COLO668 (cell line): ENCODE measurements around the gene ISYNA1.

Source experiments
- DNase-seq: peaks from one replicate; lab custom pipeline; 2025; ENCODE audit not compliant: unreplicated experiment; lab: John Stamatoyannopoulos, UW

The ISYNA1 gene

DNA sequence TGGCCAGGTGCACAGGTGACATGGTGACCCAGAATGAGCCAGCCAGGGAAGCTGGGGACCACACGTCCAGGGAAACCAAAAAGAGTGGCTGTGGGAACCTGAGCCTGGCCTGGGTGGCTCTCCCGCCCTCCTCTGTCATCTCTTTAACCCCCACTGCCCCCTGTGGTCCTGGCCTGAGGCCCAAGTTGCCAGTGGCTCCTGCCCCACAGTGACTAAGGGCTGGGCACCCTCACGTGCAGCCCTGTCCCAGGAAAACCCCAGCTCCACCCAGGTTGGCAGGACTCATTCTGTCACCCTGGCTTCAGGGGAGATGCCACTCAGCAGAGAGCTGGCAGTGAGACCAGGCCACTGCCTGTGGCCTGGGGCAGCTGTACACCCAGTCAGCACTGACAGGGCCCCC lies 30.6 kb upstream of the ISYNA1 start:
- no peak for DNase-seq

DNA sequence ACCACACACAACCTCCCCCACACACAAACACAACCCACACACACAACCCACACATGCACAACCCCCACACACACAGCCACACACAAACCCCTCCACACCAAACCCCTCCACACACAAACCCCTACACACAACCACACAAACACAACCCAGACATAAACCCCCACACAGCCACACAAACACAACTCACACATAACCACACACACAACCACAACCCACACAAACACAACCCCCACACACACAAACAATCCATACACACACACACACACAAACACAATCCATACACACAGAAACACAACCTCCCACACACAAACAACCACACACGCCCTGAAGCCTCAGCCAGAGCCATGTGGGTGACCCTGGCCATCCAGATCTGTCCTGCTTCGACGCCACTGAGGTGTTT lies 30.0 kb upstream of the ISYNA1 start:
- no peak for DNase-seq

- DNase-seq, result no peak
Observed at GRCh38 chr19:18466354-18466753, 28.4 kb upstream of the ISYNA1 start.

- no peak for DNase-seq
Observed at GRCh38 chr19:18465964-18466339, 28.0 kb upstream of the ISYNA1 start.

- no peak for DNase-seq
Observed at GRCh38 chr19:18465214-18465963, 27.5 kb upstream of the ISYNA1 start.

DNA sequence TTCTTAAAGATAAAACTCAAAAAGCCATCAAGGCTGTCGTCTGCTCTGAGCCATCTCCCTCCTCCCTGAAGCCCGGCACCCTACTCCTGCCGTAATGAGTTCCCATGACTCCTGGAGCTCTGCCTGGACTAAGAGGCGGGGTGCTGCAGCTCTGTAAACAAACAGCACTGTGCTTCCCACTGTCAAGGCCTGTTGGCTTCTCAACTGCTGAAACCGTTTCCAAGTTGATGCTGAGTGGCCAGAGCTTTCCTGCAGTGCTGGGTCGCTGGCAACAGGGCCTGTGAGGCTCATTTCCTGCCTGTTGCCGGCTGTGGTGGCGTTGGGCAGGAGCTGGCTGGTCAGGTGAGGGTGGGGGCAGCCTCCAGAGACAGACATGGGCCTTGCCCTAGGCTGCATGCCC lies 26.7 kb upstream of the ISYNA1 start:
- peak; percentile 67 for DNase-seq

GRCh38 chr19:18461471-18461870 lies 23.5 kb upstream of the ISYNA1 start:
- no peak for DNase-seq

DNA sequence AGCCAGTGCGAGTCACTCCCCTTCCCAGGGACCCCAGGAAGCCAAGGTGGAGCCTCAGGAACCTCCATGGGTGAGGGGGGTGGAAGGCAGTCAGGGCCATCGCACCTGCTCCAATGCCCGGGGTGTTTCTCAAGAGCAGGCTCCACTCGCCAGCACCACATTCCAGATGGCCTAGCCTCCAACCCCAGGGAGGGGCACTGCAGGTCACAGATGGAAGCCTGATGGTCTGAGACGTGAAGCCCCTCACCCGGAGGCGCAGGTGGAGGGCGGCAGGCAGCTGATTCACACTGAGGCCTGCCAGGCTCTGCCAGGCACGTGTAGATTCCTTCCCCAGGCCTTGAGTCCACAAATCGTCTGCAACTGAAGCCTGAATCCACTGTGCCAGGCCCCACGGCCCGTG lies 23.0 kb upstream of the ISYNA1 start:
- DNase-seq, result no peak

DNA sequence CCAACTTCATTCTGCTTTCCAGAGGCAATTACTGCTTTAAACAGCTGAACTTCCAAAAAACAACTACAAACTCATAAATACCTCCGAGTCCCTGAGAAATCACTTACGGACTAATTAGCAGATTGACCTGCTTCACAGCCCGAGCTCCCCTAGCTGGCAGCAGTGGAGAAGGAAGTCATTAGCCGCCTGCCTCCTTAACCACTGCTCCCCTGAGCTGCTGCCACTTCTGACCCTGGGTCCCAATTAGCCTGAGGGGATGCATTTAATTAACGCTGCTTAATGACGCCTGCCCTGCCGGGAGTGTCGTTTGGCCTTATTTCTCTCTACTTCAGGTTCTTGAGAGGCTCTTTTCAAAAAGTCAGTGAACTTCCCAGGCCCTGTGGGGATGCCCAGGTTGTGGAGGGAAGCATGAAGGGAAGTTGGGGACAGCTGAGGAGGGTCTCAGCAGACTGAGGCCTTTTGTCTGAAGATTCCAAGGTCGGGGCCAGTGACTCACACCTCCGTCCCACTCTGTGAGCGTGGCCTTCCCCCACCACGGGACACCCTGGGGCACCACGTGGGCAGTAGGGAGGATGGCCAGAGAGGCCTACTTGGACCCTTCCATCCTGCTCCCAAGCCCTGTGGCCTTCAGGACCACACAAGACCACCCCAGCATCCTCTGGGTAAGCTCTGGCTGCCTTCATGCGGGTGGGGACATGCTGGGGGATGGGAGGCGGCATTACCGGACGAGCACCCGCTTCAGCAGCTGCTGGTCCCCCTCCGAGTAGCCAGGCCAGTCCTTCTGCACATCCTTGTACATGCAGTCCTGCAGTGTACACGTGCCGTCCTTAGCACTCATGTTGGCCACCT lies 19.8 kb upstream of the ISYNA1 start:
- DNase-seq, result no peak

GRCh38 chr19:18456974-18457373 lies 19.0 kb upstream of the ISYNA1 start:
- no peak for DNase-seq

GRCh38 chr19:18456279-18456678 lies 18.3 kb upstream of the ISYNA1 start:
- no peak for DNase-seq

DNA sequence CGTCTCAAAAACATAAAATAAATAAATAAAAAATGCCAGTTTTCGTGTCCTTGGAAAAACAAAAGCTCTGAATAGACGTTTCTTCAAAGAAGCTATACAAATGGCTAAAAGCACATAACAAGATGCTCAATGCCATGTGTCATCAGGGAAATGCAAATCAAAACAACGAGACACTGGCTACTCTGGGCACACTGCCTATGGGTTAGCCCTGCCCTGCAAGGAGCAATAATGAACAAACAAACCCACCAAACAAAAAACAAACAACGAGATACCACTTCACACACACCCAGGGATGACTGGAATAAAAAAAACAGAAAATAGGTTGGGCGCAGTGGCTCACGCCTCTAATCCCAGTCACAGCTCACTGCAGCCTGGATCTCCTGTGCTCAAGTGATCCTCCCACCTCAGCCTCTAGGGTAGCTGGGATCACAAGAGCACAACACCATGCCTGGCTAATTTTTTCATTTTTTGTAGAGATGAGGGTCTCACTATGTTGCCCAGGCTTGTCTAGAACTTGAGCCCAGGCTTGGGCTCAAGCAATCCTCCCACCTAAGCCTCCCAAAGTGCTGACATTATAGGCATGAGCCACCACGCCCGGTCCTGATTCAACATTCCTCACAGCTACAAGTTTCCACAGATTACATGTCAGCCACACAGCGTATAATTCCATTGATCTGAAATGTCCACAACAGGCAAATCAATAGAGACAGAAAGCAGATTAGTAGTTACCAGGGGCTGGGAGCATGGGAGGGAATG lies 15.5 kb upstream of the ISYNA1 start:
- DNase-seq, result no peak

- no peak for DNase-seq
Observed at GRCh38 chr19:18452386-18452785, 14.5 kb upstream of the ISYNA1 start.

- DNase-seq, result peak; percentile 81
Observed at GRCh38 chr19:18450931-18451836, 13.3 kb upstream of the ISYNA1 start.

GRCh38 chr19:18450021-18450930 lies 12.3 kb upstream of the ISYNA1 start:
- DNase-seq, result no peak

- DNase-seq, result no peak
Observed at GRCh38 chr19:18449552-18449951, 11.6 kb upstream of the ISYNA1 start.

GRCh38 chr19:18446811-18447359 lies 9.0 kb upstream of the ISYNA1 start:
- DNase-seq, result peak; percentile 71

GRCh38 chr19:18446145-18446810 lies 8.3 kb upstream of the ISYNA1 start:
- no peak for DNase-seq
